GM04503 (cell line): ENCODE results near the gene GRID1.

Experiments
- DNase-seq: peaks from one replicate; pipeline ENCODE4 v3.0.0-alpha.2; 2012; ENCODE audit warnings: low read depth

GRID1 gene

GRCh38 chr10:86368987-86369386, 2.4 kb upstream of the GRID1 start:
- no peak for DNase-seq

DNA sequence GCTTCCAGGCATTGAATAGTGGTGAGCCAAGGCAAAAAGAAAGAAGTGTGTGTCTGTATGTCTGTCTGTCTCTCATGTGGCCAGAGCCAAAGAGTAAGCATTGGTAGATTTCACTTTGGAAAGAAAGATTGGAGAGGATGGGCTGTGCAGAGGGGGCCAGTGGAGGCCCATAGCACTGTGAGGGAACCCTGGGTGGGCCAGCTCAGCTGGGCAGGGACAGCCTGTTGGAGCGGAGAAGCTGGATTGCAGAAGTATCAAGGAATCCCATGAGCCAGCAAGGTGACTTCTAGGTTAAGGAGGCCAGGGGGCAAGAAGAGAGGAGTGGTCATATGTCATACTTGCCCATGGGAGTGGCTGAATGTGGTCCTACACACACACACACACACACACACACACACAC, 1.5 kb upstream of the GRID1 start:
- no peak for DNase-seq

GRCh38 chr10:86367152-86367951, 757 bp upstream of the GRID1 start:
- no peak for DNase-seq

DNA sequence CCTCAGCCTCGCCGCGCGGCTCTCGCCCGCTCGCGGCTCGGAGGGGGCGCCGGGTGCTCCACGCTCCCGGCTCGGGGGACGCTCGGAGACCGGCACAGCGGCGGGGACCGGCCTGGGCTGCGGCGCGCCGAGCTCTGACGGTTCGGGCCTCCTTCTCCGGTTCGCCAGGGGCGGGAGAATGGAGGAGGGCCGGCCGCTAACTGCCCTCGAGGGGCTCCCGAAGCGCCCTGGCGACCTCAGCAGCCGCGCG, 232 bp upstream of the GRID1 start:
- no peak for DNase-seq

DNA sequence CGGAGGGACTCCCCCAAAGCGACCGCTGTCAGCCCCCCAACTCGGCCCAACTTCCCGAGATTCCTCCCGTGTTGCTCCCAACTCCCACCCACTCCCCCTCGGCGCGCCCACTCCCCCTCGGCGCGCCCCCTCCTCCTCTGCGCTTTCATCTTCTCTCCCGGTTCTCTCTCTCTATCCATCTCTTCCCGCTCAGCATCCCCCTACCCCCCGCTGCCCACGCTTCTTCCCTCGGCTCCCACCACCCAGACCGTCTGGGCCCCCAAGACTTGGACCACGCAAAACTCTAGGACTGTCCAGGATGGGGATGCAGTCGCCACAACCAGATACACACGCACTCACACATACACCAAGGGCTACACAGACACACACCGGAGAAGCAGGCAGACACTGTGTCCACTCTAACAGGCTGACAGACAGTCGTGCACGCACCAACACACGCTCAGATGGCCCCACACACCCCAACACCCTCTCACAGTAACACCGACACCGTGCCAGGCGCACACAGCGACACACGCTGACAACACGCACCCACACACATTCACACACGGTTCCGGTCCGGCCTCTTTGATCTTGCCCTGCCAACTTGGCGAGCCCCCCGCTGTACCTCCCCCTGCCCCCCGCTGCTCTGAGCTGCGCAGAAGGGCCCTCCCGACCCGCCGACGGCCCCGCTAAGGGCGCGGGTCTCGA, 1.1 kb downstream of the GRID1 start:
- DNase-seq: no peak

GRCh38 chr10:86364491-86365345, 1.9 kb downstream of the GRID1 start:
- no peak for DNase-seq

DNA sequence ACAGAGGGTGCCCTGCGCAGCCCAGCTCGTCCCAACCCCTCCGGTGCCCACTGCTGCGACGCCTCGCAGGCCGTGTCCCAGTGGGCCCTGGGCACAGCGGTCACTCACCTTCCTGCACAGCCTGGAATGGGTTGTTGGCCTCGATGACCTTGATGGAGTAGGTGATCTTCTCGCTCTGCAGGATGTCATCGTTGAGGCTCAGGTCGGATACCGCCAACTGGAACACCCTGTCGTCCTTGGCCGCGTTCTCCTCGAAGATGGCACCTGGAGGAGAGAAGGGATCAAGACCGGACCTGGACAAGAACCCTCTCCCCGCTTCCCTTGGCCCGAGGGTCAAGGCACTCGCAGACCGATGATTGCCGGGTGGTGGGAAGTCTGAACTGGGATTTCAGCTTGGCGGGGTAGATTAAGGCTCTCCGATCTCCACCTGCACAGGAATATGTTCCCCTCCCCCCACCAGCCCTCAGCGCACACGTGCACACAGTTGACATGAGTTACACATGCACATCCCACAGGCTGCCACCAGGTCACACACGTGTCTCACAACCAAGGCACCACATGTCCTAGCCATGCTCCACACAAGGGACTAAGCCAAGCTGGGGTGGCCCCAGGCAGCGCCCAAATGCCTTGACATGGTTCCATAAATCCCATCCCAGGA, 2.6 kb downstream of the GRID1 start:
- DNase-seq: no peak

GRCh38 chr10:86363184-86363832, 3.3 kb downstream of the GRID1 start:
- DNase-seq: no peak

DNA sequence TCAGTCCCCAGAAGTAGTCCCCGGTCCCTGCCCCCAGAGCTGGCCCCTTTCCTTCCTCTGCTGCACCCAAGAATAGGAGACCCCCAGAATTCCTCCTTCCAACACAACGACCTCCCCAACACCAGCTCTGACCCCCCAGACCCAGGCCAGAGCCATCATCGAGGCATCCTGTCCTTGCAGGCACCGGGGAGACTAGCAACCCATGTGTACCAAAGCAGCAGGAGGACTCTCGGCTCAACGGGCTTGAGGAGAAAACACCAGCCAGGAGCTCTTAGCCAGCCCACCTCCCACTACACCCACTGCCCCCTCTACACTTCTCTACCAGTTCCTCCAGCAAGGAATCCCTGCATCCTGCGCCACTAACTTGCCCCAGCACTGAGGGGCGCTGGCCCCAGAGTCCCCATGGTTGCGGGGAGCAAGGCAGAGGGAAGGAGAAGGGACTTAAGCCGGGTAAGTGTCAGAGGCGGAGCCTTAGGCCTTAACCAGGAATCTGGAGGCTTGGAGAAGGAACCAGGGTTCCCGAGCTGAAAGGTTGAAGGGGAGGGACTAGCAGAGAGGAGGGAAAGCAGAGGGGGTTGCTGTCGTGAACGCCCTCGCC, 3.9 kb downstream of the GRID1 start:
- no peak for DNase-seq

GRCh38 chr10:86362129-86362527, 4.5 kb downstream of the GRID1 start:
- DNase-seq: no peak

DNA sequence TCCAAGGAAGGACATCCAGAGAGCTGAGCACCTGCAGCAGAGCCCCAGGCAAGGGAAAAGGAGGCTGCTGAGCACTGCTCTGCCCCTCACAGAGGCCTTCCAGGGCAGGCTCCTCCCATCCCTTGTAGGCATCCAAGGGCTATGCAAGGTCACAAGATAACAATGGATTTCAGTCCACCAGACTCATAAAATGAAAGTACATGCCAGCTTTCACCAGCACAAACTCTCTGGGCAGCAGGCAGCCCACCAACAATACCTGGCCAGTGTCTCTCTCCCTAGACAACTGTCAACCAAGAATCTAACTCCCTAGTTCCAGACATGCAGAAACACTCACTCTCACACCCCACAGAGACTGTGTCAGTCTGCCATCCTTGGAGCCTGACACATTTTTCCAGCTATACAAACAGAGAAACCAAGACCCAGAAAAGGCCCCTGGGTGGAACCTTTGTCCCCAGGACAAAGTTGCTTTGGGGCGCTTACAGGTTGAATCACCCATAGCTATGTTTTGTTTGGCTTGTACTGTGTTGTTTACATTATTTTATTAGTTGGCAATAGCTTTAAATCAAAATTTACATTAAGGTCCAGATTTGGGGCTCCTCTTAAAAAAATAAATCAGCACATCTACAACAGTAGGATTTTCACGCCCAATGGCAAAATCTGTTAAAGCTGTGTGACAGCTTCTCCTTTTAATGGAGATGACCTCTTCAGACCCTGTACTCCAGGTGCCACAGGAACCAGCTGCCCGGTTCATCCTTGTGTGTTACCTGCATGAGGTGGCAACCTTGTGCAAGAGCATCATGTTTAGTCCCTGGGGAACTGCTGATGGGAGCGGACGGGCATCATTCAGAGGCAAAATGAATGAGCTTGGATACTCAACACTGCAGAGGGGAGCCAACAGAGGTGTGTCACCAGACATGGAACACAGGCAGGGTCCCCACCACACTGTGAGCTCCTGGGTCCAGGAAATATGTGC, 5.2 kb downstream of the GRID1 start:
- no peak for DNase-seq

- no peak for DNase-seq
Observed at GRCh38 chr10:86360657-86361056, 5.9 kb downstream of the GRID1 start.

DNA sequence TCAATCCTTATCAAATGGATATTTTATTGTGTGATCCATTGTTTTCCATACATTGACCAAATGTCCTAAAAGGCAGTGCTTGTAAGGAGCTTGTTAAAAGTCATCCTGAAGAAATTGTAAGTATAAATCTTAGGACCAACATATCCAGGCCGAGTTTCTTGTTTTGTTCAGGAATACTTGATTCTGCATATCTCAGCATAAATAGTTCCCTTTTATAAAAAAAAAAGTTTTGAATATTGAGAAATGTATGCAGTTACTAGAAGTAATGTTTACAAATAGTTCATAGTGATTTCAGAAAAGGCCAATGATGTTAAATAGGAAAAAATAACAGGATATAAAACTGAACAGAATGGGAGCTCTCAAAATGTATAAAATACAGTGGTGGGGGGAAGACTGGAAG, 6.6 kb downstream of the GRID1 start:
- no peak for DNase-seq

DNA sequence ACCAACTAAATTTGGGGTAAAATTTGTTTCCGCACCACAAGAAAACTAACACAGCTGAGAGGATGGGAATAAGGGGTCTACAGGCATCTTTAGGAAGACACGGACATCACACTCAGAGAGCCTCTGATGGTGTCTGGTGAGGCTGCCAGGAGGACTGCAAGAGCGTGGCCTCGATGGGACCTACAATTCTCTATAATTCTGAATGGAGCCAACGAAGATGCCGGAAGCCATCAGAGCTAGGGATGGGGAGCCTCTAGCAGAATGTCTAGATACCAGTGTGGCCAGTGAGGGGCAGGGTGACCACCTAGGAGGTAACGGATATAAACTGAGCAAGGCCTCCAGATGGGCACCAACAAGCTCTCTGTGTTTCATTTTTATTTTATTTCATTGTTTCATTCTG, 7.5 kb downstream of the GRID1 start:
- no peak for DNase-seq

DNA sequence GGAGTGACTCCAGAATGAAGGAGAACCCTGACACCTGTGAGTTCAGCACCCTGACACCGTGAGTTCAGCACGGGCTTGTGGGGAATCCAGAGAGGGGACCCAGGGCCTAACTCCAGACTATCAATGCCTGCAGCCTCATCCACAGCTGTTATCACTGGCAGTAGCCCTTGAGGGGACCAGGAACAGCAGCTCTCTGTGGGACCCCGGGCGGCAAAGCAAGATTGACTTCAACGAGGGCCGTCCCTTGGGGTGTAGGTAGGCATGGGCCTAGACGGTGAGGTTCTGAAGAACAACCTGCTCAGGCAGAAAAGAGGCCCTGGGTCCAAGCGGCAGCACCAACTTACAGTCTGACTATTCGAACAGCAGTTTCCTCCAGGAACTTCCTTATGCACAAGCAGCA, 8.9 kb downstream of the GRID1 start:
- no peak for DNase-seq

DNA sequence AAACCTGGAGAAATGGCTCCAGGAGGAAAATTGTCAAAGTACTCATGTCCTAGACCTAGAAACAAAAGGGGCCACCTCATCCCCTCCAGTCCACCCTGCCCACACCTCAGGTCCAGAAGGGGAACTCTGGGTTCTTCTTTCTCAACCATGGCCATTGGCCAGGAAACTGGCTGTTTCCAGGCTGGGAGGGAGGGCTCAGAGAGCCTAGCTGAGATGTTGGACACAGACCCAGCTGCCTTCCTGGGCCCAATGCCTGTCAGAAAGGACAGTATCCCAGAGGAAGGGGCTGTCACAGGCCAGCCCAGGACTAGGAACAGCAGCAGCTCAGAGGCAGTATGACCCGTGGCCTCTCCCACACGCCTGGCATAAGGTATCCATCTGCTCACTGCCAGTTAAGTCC, 9.6 kb downstream of the GRID1 start:
- no peak for DNase-seq

- DNase-seq: no peak
Observed at GRCh38 chr10:86356296-86356695, 10.3 kb downstream of the GRID1 start.

- DNase-seq: no peak
Observed at GRCh38 chr10:86355571-86356038, 11.0 kb downstream of the GRID1 start.

- DNase-seq: no peak
Observed at GRCh38 chr10:86354761-86355540, 11.6 kb downstream of the GRID1 start.
